Stimulated activated naive CD4-positive, alpha-beta T cell treated with Interleukin-2 at 50 U/mL for 16 hours (primary cell): ENCODE results near the gene KRTAP10-3.
"Not testable (repeated sequence)": the region's sequence is repeated elsewhere in the genome, so short reads cannot be mapped to it uniquely, and the experiment has no call there.

Source experiments
- DNase-seq: peaks from one replicate; lab custom pipeline; 2025; lab: John Stamatoyannopoulos, UW

KRTAP10-3 gene

GRCh38 chr21:44558695-44559094 lies at the start of gene KRTAP10-3:
Gene KRTAP10-3 (minus strand): TSS chr21:44558795. CDS start chr21:44558715, 80 bp downstream.
- DNase-seq, result no peak

GRCh38 chr21:44606495-44606894 lies 47.9 kb upstream of the KRTAP10-3 start:
- no peak for DNase-seq

GRCh38 chr21:44603911-44604310 lies 45.3 kb upstream of the KRTAP10-3 start:
- no peak for DNase-seq

GRCh38 chr21:44603109-44603875 lies 44.7 kb upstream of the KRTAP10-3 start:
- DNase-seq, result no peak

- DNase-seq, result no peak
These were observed 43.9 kb upstream of the KRTAP10-3 start for GRCh38 chr21:44602463-44602850.

- DNase-seq, result no peak
These were observed 43.2 kb upstream of the KRTAP10-3 start for GRCh38 chr21:44601596-44602462.

GRCh38 chr21:44601091-44601490 lies 42.5 kb upstream of the KRTAP10-3 start:
- not testable (repeated sequence) for DNase-seq

GRCh38 chr21:44600118-44600978 lies 41.8 kb upstream of the KRTAP10-3 start, which contains the start of gene KRTAP10-7:
Gene KRTAP10-7 (plus strand): TSS chr21:44600597. CDS start chr21:44600622, 25 bp downstream.
- DNase-seq, result not testable (repeated sequence)

- DNase-seq, result no peak
These were observed 40.9 kb upstream of the KRTAP10-3 start for GRCh38 chr21:44599264-44600029.

- no peak for DNase-seq
These were observed 39.5 kb upstream of the KRTAP10-3 start for GRCh38 chr21:44598061-44598460.

- no peak for DNase-seq
These were observed 37.6 kb upstream of the KRTAP10-3 start for GRCh38 chr21:44596068-44596725.

GRCh38 chr21:44595524-44595923 lies 36.9 kb upstream of the KRTAP10-3 start:
- no peak for DNase-seq

GRCh38 chr21:44594406-44594916 lies 35.9 kb upstream of the KRTAP10-3 start:
- no peak for DNase-seq

GRCh38 chr21:44593598-44594405 lies 35.2 kb upstream of the KRTAP10-3 start:
- no peak for DNase-seq

GRCh38 chr21:44592446-44593311 lies 34.1 kb upstream of the KRTAP10-3 start, which contains the start of gene KRTAP10-6:
Gene KRTAP10-6 (minus strand): TSS chr21:44592505. CDS start chr21:44592484, 21 bp downstream.
- no peak for DNase-seq

GRCh38 chr21:44591801-44592130 lies 33.2 kb upstream of the KRTAP10-3 start:
- DNase-seq, result not testable (repeated sequence)

- not testable (repeated sequence) for DNase-seq
These were observed 32.6 kb upstream of the KRTAP10-3 start for GRCh38 chr21:44590897-44591800.
